MCF 10A (cell line): ENCODE measurements around the gene SLC25A43. TPM values are rescaled to one million over a fixed set of nuclear protein-coding genes. Genes with fewer than 3 reads are reported as not detected.

ENCODE experiments used
- BruUV-seq: library from RNA; stranded (reverse); fragments of 400-500 nt; replicated peaks from 2 replicates; lab custom pipeline; 2021; lab: Mats Ljungman, UMichigan
- CTCF ChIA-PET: fragments of 300-600 bp; sonication (Branson Sonifier 250); formaldehyde crosslinking; extraction: SDS; loops from one replicate; lab custom pipeline; 2021; ENCODE audit warnings: antibody characterized with exemption, inconsistent platforms; lab: Yijun Ruan, JAX
- POLR2A ChIA-PET: fragments of 300-600, 350-650 bp; sonication (Branson Sonifier 250); formaldehyde crosslinking; extraction: SDS; loops from one replicate; lab custom pipeline; 2020; ENCODE audit warnings: antibody characterized with exemption, inconsistent platforms; lab: Yijun Ruan, JAX
- DNase-seq: peaks from one replicate; pipeline ENCODE4 v3.0.0-alpha.2; 2018; ENCODE audit not compliant: unreplicated experiment
- H3K27ac Mint-ChIP-seq: one replicate; pipeline ENCODE4 v1.8.0; 2022; ENCODE audit warnings: mild to moderate bottlenecking, low read depth, mixed read lengths; ENCODE audit not compliant: unreplicated experiment
- H3K27me3 Mint-ChIP-seq: one replicate; pipeline ENCODE4 v1.8.0; 2022; ENCODE audit warnings: mixed read lengths; ENCODE audit not compliant: insufficient read depth, unreplicated experiment
- H3K36me3 Mint-ChIP-seq: one replicate; pipeline ENCODE4 v1.8.0; 2022; ENCODE audit warnings: mild to moderate bottlenecking, moderate library complexity, mixed read lengths; ENCODE audit not compliant: insufficient read depth, unreplicated experiment
- H3K4me1 Mint-ChIP-seq: one replicate; pipeline ENCODE4 v1.8.0; 2022; ENCODE audit warnings: mixed read lengths; ENCODE audit not compliant: insufficient read depth, unreplicated experiment
- H3K4me3 Mint-ChIP-seq: one replicate; pipeline ENCODE4 v1.8.0; 2022; ENCODE audit warnings: mild to moderate bottlenecking, moderate library complexity, mixed read lengths; ENCODE audit not compliant: unreplicated experiment
- H3K9me3 Mint-ChIP-seq: one replicate; pipeline ENCODE4 v1.8.0; 2022; ENCODE audit warnings: mixed read lengths; ENCODE audit not compliant: unreplicated experiment
- intact Hi-C: fragments of 100-400 bp; cut with micrococcal nuclease; formaldehyde crosslinking; loops from 2 replicates; pipeline ENCODE4 v1.14.1; 2022
- total RNA-seq: library from RNA; stranded (reverse); gene quantifications from 2 replicates; pipeline ENCODE4 v1.2.3, GENCODE V29; 2022
- TF ChIP-seq, protein P1 (sequence below): fragments of 200-600 bp; IDR thresholded peaks from one replicate; pipeline ENCODE4 v1.8.0; 2022; ENCODE audit warnings: antibody characterized with exemption, mild to moderate bottlenecking; ENCODE audit not compliant: unreplicated experiment

SLC25A43 gene
- total RNA-seq, 1 experiment from 2014 or later: 16.0 TPM

DNA sequence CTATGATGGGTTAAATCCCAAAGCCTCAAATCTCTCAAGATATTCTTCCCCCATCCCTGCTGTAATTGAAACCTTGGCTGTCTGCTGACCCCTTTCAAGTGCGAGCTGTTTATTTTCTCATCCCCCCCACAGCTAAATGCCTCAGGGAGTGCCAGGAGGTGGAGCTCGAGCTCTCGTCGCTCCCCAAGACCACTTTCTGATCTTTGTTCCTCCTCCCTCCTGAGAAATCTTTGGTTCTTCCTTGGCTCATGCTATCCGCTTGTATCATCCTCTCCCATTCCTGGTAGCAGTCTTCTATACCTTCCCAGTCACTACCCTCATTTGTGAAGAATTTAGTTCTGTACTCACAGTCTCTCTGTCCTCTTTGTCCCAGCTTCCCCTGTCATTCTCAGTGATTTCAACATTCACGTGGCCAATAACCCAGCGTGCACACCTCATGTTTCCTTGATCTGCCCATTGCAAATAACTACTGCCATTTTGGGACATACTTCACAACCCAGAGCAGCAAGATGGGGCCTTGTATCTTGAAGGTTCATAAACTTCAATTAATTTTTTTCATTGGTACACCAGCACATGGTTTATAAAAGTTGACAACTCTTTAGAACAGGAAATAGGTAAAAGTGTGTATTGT is 9.2 kb upstream of the SLC25A43 start:
- Mint-ChIP-seq H3K27me3 (peaks cover 13% of the 10 kb centered on the region), H3K4me3 (no peak overlapping the region), H3K4me1 (no peaks in the 10 kb centered on the region), H3K27ac (no peak overlapping the region), H3K36me3 (no peaks in the 10 kb centered on the region), H3K9me3 (peaks cover 19% of the 10 kb centered on the region)
- POLR2A ChIA-PET: no interaction called here
- BruUV-seq: no TSS peak
- TF ChIP-seq, protein P1, sequence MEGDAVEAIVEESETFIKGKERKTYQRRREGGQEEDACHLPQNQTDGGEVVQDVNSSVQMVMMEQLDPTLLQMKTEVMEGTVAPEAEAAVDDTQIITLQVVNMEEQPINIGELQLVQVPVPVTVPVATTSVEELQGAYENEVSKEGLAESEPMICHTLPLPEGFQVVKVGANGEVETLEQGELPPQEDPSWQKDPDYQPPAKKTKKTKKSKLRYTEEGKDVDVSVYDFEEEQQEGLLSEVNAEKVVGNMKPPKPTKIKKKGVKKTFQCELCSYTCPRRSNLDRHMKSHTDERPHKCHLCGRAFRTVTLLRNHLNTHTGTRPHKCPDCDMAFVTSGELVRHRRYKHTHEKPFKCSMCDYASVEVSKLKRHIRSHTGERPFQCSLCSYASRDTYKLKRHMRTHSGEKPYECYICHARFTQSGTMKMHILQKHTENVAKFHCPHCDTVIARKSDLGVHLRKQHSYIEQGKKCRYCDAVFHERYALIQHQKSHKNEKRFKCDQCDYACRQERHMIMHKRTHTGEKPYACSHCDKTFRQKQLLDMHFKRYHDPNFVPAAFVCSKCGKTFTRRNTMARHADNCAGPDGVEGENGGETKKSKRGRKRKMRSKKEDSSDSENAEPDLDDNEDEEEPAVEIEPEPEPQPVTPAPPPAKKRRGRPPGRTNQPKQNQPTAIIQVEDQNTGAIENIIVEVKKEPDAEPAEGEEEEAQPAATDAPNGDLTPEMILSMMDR: no peak
- intact Hi-C loops: loop anchor here (2.0 kb wide), 1 partner anchor 123 kb away; no protein-coding TSS in a partner anchor
- no peak for DNase-seq
- CTCF ChIA-PET: no interaction called here

DNA sequence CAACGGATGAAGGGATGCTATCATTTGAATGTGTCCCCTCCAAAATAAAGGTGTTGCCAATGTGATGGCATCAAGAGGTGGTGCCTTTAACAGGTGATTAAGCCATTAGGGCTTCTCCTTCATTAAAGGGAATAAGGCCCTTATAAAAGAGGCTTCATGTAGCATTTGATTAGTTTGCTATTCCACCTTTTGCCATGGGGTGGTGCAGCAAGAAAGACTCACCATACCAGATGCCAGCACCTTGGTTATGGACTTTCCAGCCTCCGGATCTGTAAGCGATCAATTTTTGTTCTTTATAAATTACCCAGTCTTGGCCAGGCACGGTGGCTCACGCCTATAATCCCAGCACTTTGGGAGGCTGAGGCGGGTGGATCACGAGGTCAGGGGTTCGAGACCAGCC is 7.9 kb upstream of the SLC25A43 start:
- TF ChIP-seq, protein P1: peak; percentile 7
- CTCF ChIA-PET: no interaction called here
- POLR2A ChIA-PET: interaction anchor here (0.8 kb wide), 1 partner anchor 20 kb away, joined by 3 read pairs; no protein-coding TSS in a partner anchor
- intact Hi-C loops: loop anchor here (1.0 to 2.0 kb wide), 2 partner anchors 78 to 122 kb away; no protein-coding TSS in a partner anchor
- H3K4me3 Mint-ChIP-seq: no peak overlapping the region
- H3K27me3 Mint-ChIP-seq: peaks cover 13% of the 10 kb centered on the region
- H3K36me3 Mint-ChIP-seq: no peaks in the 10 kb centered on the region
- DNase-seq: peak; percentile 59
- no TSS peak for BruUV-seq
- no peaks in the 10 kb centered on the region for H3K4me1 Mint-ChIP-seq
- H3K9me3 Mint-ChIP-seq: peaks cover 12% of the 10 kb centered on the region
- H3K27ac Mint-ChIP-seq: no peak overlapping the region

DNA sequence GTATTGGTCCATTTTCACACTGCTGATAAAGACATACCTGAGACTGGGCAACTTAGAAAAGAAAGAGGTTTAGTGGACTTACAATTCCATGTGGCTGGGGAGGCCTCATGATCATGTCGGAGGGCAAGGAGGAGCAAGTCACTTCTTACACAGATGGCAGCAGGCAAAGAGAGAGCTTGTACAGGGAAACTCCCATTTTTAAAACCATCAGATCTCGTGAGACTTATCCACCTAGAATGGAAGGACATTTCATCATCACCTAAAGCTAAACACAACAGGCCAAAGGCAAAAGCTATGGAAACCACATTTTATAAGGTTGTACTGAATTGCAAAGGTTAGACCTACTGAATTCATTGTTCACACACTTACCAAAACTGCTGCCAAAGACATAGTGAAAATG is 6.0 kb upstream of the SLC25A43 start:
- no peaks in the 10 kb centered on the region for H3K4me1 Mint-ChIP-seq
- TF ChIP-seq, protein P1: no peak
- peaks cover 12% of the 10 kb centered on the region for H3K9me3 Mint-ChIP-seq
- DNase-seq: no peak
- BruUV-seq: no TSS peak
- H3K4me3 Mint-ChIP-seq: no peak overlapping the region
- POLR2A ChIA-PET: no interaction called here
- no peak overlapping the region for H3K27ac Mint-ChIP-seq
- peaks cover 13% of the 10 kb centered on the region for H3K27me3 Mint-ChIP-seq
- intact Hi-C loops: no loop called here
- no peaks in the 10 kb centered on the region for H3K36me3 Mint-ChIP-seq
- CTCF ChIA-PET: interaction anchor here (0.6 to 0.9 kb wide), 2 partner anchors 23 to 119 kb away, joined by 5 to 7 read pairs; no protein-coding TSS in a partner anchor

- intact Hi-C loops: no loop called here
- POLR2A ChIA-PET: interaction anchor here (1.0 to 3.2 kb wide), 2 partner anchors 69 to 161 kb away, joined by 4 to 9 read pairs; partner anchors contain the start of gene SLC25A5
- peaks cover 7% of the 10 kb centered on the region for H3K27me3 Mint-ChIP-seq
- H3K4me1 Mint-ChIP-seq: peaks cover 11% of the 10 kb centered on the region
- DNase-seq: no peak
- H3K27ac Mint-ChIP-seq: peak overlapping the region; percentile 92
- H3K9me3 Mint-ChIP-seq: peaks cover 5% of the 10 kb centered on the region
- no peaks in the 10 kb centered on the region for H3K36me3 Mint-ChIP-seq
- peak overlapping the region; percentile 80 for H3K4me3 Mint-ChIP-seq
- TF ChIP-seq, protein P1: no peak
- no TSS peak for BruUV-seq
- CTCF ChIA-PET: interaction anchor here (0.6 kb wide), 1 partner anchor 1407 kb away, joined by 3 read pairs; no protein-coding TSS in a partner anchor
These were observed 556 bp upstream of the SLC25A43 start for GRCh38 chrX:119398587-119398973.
